Stimulated activated CD8-positive, alpha-beta memory T cell treated with anti-CD3 and anti-CD28 coated beads, Interleukin-15, amount 100 ng/mL, for 4 hours (primary cell): ENCODE measurements around the gene CFAP251.

Source experiments
- DNase-seq, 2 donors: peaks; one replicate each; pipeline ENCODE4 v3.0.0-alpha.2; 2020; ENCODE audit warnings: low read depth in 2 of 2

CFAP251 gene

DNA sequence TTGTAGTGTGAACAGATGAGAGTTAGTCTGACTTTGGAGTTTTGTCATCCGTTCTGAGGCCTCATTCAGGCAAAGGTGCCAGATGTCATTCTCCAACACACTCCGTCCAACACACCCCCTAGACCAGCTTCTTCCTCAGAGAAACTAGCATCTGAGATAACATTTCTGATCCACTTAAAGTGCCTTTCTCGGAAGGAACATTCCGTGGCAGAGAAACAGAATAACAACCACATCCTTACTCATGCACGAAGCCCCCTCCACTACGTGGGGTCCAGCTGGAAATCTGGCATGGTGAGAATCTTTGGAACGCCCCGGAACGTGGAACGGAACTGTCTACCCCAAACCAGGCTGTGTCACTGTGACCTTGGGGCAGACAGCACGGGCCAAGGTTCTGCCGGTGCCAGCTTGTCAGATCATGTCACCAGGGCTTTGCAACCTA is 86.3 kb downstream of the CFAP251 start:
- no peak for DNase-seq

DNA sequence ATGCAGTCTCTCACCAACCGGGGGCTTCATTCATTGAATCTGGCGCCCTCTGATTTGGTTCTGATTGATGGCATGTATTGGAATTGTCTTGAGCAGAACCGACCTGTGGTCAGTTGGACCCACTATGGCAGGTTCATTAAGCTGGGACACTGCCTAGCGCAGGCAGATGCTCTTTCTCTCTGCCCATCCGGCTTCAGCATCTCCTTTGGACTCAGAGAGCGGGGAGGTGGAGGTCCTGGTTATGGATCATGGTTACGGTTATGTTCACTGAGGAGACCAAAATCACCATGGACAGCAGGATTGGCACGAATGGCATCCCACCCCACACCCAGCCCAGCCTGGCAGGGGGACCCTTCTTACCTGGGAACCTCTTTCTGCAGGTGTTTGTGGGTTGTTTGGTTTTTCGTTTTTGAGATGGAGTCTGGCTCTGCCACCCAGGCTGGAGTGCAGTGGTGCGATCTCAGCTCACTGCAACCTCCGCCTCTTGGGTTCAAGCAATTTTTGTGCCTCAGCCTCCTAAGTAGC is 86.9 kb downstream of the CFAP251 start:
- no peak for DNase-seq

DNA sequence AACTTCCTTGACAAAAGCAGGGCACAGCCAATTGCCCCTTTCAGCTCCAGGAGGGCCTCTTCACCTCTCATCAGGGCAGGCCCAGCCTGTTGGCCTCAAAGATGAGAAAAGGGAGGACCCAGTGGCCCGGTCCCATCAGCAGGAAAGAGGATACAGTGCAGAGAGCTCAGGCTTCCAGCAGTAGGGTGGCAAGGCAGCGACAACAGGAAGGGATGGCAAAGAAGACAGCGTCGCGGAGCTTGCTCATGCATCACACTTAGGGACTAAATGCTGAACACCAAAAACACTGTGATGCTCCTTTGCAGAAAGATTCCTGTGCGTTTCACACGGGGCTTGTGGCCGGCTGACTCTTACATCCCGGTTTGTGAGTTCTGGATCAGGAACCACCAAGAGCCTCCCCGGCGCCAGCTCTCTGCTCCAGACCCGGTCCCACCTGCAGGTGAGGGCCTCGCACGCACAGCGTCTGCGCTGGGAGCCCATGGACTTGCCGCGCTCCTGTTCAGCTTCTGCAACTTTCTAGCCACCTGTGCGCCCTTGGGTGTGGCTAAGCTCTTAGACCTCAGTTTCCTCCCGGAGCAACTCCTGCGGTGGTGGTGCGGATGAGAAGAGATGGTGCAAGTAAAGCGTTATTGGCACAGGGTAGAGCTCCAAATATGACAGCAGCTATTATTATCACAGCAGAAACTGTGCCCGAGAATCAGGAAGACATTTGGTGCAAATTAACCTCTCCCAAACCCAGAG is 88.0 kb downstream of the CFAP251 start:
- no peak for DNase-seq

DNA sequence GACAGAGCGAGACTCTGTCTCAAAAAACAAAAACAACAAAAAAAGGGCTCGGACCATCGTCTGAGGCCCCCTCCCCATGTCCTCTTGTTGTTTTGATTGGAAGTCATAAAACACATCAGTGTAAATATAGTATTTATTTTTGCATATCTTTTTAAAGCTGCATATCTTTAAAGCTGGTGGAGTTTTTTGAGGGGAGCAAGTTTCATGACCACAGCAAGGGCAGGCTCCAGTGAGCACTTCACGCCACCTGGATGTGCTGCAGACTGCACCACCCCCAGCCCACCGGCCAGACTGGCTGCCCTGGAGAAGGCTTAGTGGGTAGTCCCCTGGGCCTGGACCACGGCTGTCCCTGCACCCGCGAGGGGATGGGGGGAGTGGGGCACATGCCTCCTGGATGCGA is 91.3 kb downstream of the CFAP251 start:
- no peak for DNase-seq

DNA sequence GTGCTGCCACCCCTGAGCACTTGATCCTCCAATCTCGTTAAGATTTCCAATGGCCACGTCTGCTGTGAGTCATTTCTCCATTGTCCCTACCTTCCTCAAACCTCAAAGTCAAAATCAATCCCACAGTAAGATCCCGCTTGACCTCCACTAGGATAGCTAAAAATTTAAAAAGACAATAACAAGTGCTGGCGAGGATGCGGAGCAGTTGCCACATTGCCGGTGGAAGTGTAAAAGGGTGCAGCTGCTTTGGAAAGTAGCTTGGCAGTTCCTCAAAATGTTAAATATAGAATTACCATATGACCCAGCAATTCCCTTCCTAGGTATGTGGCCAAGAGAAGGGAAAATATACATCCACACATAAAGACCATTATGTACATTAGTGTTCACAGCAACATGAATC is 93.8 kb downstream of the CFAP251 start:
- no peak for DNase-seq

DNA sequence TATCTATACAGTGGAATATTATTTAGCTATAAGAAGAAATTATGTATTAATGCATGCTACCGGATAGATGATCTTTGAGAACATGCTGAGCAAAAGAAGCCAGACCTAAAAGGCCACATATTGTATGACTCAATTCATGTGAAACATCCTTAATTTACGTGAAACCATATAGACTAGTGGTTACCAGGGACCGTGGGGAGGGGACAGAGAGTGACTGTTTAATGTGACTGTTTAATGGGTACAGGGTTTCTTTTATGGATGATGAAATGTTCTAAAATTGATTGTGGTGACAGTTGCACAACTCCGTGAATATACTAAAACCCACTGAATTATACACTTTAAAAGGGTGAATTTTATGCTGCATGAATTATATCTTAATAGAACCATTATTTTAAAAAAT is 94.7 kb downstream of the CFAP251 start:
- DNase-seq = no peak

DNA sequence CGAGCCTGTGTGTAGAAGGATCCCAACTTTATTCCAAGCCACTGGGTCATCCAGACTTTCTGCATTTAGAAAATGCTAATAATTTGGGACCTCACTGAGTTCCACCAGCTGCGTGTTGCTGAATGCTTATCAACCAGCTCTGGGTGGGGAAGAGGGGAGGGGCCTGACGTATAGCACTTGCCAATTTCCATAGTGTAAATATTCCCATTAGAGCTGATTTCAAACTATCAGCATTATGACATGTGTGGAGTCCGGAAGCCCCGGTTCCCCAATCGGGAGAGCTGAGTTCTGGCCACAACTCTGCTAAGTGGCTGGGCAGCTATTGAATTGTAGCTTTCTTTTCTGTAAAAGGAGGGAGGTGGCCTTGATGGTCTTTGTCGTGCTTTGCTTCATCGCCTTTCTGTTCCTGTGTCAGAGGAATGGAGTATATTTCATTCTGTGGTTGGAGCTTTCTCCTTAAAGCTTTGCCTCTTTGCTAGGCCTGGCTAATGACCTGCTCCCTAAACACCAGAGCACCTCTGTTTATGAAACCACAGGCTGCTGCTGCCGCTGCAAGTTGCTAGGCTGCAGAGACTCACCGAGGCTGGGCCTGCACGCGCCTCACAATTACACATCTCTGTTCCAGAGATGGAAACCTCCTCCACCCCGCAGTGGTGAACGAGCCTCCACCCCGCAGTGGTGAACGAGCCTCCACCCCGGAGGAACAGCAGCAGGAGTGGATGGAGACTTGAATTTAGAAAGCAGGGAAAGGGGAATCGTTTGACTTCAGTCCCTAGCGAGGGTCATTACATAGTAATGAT is 95.6 kb downstream of the CFAP251 start:
- DNase-seq = no peak

DNA sequence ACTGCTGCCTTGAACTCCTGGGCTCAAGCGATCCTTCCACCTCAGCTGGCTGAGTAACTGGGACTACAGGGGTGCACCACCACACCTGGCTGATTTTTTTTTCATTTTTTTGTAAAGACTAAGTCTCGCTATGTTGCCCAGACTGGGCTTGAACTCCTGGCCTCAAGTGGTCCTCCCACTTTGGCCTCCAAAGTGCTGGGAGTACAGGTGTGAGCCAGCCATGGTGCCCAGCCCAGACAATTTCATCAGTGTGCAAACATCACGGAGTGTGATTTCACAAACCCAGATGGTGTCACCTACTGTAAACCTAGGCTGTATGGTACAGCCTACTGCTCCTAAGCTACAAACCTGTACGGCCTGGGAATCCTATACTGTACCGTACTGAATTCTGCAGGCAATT is 96.4 kb downstream of the CFAP251 start:
- DNase-seq = no peak

DNA sequence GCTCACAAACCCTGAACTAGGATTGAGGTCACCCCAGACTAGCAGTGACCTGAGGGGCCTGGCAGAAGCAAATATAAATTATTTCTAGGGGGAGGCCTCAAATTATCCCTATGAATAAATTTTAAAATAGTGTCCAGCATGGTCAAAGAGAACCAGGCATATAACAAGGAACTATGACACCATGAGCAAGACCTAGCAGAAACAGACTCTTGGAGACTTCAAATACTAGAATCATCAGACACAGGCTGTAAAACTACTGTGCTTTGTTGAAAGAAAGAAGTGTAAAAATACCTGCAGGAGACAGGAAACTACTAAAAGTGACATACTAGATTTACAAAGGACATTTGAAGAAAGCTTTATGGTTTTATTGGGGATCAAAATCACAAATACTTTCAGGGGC is 100.1 kb downstream of the CFAP251 start:
- no peak for DNase-seq

DNA sequence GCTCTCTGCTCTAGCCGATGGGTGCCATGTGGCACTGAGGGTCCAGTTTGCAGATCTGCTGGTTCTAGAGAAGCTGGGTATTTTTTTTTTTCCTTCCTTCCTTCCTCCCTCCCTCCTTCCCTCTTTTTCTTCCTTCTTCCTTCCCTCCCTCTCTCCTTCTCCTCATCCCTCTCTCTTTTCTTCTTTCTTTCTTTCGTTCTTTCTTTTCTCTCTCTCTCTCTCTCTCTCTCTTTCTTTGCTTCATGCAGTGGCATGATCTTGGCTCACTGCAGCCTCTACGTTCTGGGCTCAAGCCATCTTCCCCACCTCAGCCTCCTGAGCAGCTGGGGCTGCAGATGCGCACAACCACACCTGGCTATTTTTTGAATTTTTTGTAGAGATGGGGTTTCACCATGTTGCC is 100.5 kb downstream of the CFAP251 start:
- DNase-seq = no peak

DNA sequence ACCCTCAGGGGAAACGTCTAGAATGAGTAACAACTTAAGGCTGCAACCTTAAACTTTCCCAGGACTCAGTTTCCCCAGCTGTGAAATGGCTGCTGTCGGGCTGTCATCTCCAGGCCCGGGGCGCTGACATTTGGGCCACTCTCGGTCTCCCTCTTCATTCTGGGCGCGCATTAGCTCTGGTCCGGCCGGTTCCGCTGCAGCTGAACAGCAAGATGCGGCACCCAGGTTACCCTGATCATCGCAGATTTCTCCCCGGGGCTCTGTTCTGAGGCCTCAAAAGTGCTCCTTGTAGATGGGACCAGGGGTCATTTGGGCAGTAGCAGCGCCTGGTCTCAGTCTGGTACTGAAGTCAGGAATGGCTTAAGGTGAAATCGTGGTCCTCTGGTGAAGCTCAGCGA is 102.4 kb downstream of the CFAP251 start:
- DNase-seq = no peak

DNA sequence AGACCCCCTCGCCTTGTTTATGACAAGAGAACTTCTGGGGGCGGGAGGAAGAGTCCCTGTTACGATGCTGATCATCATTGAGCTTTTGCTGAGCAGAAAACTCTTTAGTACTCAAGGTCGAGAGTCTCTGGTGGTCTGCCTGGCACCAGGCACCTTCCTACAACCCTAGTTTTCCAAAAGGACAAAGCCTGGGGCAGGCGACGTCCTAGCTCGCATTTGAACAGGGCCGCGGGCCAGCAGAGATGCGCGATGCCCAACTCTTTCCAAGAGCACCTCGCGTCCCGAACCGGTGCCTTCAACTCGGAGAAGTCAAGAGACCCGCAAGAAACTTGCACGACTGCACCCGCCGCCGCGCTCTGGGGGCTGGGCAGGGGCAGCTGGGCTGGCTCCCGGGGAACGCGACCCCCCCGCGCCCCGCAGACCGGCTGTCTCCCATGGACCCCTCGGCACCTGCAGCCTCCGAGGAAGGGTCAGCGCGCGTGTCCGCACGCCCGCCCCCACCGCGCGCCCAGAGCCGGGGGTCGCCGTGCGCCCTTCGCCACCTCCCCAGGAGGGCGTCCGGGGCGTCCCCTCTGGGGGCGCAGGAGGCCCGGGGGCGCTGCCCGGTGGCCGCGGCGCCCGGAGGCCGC is 102.9 kb downstream of the CFAP251 start:
- no peak for DNase-seq

DNA sequence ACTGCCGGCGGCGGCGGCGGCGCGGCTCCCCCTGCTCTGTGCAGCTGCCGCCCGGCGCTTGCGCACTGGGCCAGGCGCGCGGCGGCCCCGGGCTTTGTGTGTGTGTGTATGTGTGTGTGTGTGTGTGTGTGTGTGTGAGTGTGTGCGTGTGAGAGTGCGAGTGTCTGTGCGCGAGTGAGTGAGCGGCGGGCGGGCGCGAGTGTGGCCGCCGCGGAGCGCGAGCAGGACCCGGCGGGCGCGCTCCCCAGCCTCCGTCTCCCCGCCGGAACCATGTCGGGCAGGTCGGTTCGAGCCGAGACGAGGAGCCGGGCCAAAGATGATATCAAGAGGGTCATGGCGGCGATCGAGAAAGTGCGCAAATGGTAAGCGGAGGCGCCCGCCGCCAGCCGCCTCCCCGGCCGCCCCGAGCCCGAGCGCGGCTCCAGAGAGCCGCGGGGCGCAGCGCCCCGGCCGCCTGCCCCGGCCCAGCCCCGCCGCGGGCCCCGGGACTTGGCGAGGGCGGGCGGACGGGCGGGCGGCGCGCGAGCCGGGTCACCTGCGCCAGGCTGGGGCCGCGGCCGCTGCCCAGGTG is 103.5 kb downstream of the CFAP251 start, which contains the start of gene BCL7A:
Gene BCL7A (plus strand): TSS at position 63 of the 571 bp plus-strand sequence. CDS start 208 bp downstream, at position 271.
- DNase-seq = peak in 1 of 2 donors; percentile 23

DNA sequence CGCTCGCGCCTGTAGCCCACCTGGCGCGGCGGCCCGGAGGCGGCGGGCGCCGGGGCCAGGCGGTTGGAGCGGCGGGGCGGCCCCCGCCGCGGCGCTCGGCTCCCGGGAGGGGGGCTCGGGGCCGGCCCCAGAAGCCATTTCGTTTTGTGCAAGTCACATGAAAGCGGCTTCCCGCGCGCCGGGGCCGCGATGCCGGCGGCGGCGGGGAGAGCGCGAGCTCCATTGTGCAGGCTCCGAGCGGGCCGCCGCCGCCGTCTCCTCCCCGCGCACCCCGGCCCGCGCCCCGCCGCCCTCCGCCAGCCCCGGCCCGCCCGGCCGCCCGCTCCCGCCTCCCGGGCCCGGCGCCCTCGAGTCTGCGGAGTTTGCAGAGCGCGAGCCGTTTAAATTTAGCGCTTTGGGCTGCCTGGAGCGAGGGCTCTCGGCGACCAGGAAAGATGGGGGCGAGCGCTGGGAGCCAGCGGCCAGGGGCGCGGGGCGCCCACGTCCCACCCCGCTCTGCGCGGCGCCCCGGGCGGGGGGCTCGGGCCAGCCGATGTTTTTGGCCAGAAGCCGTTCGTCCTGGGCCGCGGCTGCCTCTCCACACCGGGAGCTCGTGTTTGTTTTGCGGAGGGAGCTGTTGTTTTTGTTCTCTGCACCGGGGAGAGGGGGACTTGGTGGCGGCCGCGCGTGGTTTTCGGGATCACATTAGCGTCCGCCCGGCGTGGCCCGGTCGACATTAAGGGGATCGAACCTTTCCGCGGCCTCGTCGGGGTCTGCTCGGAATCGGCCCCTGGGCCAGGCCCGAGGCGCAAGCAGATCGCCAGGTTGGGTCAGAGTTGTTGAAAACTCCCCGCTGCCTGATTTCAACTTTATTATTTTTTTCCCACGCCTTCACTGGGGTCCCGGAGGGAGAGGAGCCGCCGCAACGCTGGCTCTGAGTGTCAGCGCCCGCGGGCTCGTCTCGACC is 104.3 kb downstream of the CFAP251 start:
- DNase-seq = no peak

DNA sequence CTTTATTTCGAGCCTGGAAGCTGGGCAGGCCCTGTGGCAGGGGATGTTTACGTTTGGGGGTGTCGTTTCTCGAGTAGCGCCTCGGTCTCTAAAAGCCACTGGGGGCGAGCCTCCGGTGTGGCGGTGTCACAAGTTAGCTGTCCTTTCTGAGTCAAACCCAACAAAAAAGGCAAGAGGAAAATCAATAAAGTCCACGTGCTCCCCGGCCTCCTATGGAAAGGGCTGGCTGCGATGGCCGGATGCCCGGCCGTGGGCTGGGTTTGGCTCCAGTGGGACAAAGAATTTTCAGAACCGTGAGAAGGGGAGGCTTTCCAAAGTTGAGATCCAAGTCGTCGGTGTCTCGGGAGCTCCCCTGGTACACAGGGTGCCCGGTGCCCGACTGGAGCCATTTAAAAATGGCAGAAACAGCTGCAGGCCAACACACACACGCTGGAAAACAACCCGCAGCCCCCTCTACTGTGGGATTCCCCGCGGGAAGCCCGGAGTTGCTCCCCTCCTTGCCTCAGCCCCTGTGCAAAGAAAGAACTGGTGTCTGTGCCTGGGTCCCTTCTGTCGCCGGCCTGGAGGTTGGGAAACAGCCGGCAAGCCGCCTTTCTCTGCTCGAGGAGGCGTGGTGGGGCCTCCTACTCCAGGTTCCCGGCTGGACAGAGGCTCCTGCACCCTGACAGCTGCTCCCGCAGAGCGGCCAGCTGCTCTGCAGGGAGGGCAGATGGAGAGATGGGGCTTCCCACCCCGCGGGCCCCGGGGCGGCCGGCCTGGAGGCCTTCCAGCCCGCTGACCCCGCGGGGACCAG is 105.1 kb downstream of the CFAP251 start:
- no peak for DNase-seq

DNA sequence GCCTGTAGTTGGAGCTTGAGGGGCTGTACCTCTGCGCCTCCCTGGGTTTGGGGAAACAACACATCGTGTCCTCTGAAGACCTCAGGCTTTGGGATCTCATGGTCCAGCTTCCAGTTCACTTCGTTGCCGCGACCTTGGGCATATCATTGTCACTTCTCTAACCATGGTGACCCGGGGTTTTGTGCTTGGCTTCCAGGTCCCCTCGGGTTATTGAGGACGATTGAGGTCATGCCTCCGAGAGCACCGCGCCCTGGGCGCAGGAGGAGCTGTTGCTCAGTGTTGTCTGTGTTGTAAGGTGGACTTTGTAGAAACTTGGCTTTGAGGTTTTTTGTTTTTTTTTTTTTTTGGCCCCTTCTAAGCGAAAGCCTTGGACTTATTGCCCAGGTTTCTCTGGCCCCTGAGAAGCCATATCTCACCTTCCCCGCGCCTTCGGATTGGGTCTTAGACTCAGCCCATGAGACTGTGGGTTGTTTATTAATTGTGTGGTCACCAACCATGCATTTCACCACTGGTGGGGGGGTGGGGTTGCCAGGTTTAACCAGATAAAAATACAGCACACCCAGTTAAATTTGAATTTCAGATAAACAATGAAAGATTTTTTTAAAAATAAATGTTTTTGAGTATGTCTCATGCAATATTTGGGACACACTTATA is 105.9 kb downstream of the CFAP251 start:
- DNase-seq = no peak

DNA sequence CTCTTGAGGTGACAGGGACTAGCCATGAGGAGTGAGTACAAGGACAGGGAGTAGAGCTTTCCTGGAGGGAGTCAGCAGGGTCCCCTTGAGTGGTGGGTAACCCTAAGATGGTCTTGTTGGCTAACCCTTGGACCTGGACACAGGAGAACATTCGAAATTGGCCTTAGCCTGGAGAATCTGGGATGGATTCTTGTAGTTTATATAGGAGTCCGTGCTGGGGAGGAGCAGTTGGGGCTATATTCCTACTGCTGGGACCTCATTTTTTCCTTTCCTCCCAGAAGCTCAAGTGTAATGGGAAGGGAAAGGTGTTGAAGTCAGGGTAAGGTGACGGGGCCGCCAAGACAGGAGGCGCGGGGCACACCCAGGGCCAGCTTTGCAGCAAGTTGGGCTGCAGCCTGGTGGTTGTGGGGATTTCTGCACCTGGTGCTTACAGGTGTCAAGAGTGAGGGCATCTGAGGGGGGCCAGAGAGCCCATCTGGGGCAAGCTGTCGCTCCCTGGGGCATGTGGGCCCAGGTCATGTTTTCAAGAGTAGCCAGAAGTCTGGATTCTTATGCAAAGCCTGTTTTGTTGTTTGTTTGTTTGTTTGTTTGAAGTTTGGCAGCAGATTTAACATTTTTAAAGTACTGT is 108.4 kb downstream of the CFAP251 start:
- DNase-seq = no peak

DNA sequence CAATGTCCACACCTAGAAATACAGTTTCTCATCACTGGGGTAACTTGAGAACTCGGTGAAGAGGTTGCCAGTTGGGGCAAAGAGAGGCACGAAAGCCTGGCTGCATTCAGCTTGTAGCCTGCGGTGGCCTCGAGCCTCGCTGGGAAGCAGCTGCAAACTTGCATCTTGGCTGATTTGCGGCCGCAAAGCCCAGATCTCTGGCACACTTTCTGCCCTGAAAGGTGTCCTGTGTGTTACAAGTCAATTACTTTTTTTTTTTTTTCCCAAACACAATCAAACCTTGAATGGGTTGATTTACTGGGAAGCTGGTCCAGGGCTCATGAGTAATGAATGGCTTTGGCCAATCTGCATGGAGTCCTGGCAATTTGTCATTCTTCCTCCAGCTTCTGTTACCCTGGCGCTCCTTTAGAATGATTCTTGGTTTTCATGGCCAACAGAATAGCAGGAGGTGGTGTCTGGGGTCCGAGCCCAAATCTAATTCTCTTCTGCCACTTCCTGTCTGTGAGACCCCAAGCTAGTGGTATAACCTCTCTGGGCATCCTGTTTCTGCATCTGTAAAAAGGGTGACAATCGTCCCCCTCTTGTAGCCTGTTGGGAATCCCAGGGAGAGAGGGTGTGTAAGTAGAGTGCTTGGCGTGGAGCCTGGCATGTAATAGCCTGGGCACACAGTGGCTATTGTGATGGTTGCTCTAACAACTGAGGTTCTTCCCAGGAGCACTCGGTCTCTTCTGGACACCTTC is 109.9 kb downstream of the CFAP251 start:
- no peak for DNase-seq
